HepG2 (cell line): Measurements from ENCODE around the gene NFKBIL1. TPM values are rescaled to one million over a fixed set of nuclear protein-coding genes. Genes with fewer than 3 reads are reported as not detected.

Source experiments
- FOXM1 ChIP-seq: sonication (generic); formaldehyde crosslinking; IDR thresholded peaks from 2 replicates; pipeline ENCODE4 v1.5.0; 2020; ENCODE audit warnings: missing genetic modification reagents
- GATA4 ChIP-seq: sonication (generic); IDR thresholded peaks from 2 replicates; pipeline ENCODE4 v1.6.1; 2016; ENCODE audit warnings: antibody characterized with exemption, low read depth, borderline replicate concordance
- HMG20A ChIP-seq: IDR thresholded peaks from 2 replicates; pipeline ENCODE4 v1.6.1; 2016; ENCODE audit warnings: borderline replicate concordance
- KMT2B ChIP-seq: IDR thresholded peaks from 2 replicates; pipeline ENCODE4 v1.6.1; 2016; ENCODE audit warnings: missing genetic modification reagents, missing compliant biosample characterization
- MYNN ChIP-seq: sonication (generic); formaldehyde crosslinking; IDR thresholded peaks from 2 replicates; pipeline ENCODE4 v1.4.0; 2020; ENCODE audit warnings: mild to moderate bottlenecking, low read depth, missing genetic modification reagents
- NFE2 ChIP-seq: sonication (generic); formaldehyde crosslinking; IDR thresholded peaks from 2 replicates; pipeline ENCODE4 v1.4.0; 2020; ENCODE audit warnings: missing genetic modification reagents
- NFIB ChIP-seq: sonication (generic); formaldehyde crosslinking; IDR thresholded peaks from 2 replicates; pipeline ENCODE4 v1.9.0; 2021; ENCODE audit warnings: missing genetic modification reagents, mild to moderate bottlenecking, borderline replicate concordance
- NR2C2 ChIP-seq: sonication (generic); formaldehyde crosslinking; IDR thresholded peaks from 2 replicates; pipeline ENCODE4 v1.4.0; 2020; ENCODE audit warnings: missing genetic modification reagents, mild to moderate bottlenecking, moderate library complexity, borderline replicate concordance
- SAFB2 ChIP-seq: sonication (generic); formaldehyde crosslinking; IDR thresholded peaks from 2 replicates; pipeline ENCODE4 v1.5.1; 2020; ENCODE audit warnings: missing genetic modification reagents, low read depth, mild to moderate bottlenecking, borderline replicate concordance
- STAG1 ChIP-seq: sonication (generic); formaldehyde crosslinking; IDR thresholded peaks from 2 replicates; pipeline ENCODE4 v1.4.0; 2020; ENCODE audit warnings: missing genetic modification reagents
- TCF7 ChIP-seq: sonication (generic); IDR thresholded peaks from 2 replicates; pipeline ENCODE4 v1.6.1; 2016; ENCODE audit warnings: antibody characterized with exemption, low read depth
- USF2 ChIP-seq, 2 experiments: sonication (generic) in 1 of 2; formaldehyde crosslinking in 1 of 2; IDR thresholded peaks; 2 replicates each; pipeline versions ENCODE4 v1.5.1 to v1.6.1; 2011 to 2020; ENCODE audit warnings: borderline replicate concordance in 1 of 2, low read depth in 1 of 2, low read length in 1 of 2, mild to moderate bottlenecking in 1 of 2, missing genetic modification reagents in 1 of 2, moderate library complexity in 1 of 2
- ZNF512B ChIP-seq: sonication (generic); formaldehyde crosslinking; IDR thresholded peaks from 2 replicates; pipeline ENCODE4 v1.5.1; 2020; ENCODE audit warnings: missing genetic modification reagents, mild to moderate bottlenecking, borderline replicate concordance
- ZNF589 ChIP-seq: sonication (generic); formaldehyde crosslinking; conservative IDR thresholded peaks from 2 replicates; pipeline ENCODE4 v1.8.0; 2022; ENCODE audit warnings: mild to moderate bottlenecking, moderate library complexity, missing genetic modification reagents
- ZNF724P ChIP-seq: sonication (generic); formaldehyde crosslinking; IDR thresholded peaks from 2 replicates; pipeline ENCODE4 v1.8.0; 2022; ENCODE audit warnings: missing genetic modification reagents, borderline replicate concordance
- ZNF782 ChIP-seq: sonication (generic); formaldehyde crosslinking; IDR thresholded peaks from 2 replicates; pipeline ENCODE4 v1.4.0; 2020; ENCODE audit warnings: missing genetic modification reagents, mild to moderate bottlenecking, borderline replicate concordance
- ZZZ3 ChIP-seq: sonication (generic); formaldehyde crosslinking; IDR thresholded peaks from 2 replicates; pipeline ENCODE4 v1.4.0; 2020; ENCODE audit warnings: missing genetic modification reagents, mild to moderate bottlenecking, borderline replicate concordance
- polyA plus RNA-seq, 8 experiments: library from polyadenylated mRNA; depleted of rRNA in 3 of 8; stranded (reverse) in 7 of 8; unstranded in 1 of 8; fragments of >200 nt; fragmentation: Illumina TruSeq in 4 of 8; extraction: Trizol in 4 of 8; gene quantifications; 2 replicates each; pipeline versions ENCODE4 v1.2.1 to v1.2.3, GENCODE V29; 2011 to 2016; ENCODE audit warnings: low read depth in 4 of 8, missing spikeins in 1 of 8, mixed read lengths in 1 of 8; ENCODE audit not compliant: insufficient read depth in 1 of 8
- total RNA-seq, 5 experiments: library from RNA; depleted of rRNA; stranded (reverse); fragments of >200 nt; fragmentation: Illumina TruSeq; extraction: Trizol; gene quantifications; 2 replicates each; pipeline ENCODE4 v1.2.3, GENCODE V29; 2016; ENCODE audit warnings: low read depth in 1 of 5
- TF ChIP-seq, protein P1 (sequence below): sonication (generic); formaldehyde crosslinking; IDR thresholded peaks from 2 replicates; pipeline ENCODE4 v1.5.0; 2020; ENCODE audit warnings: missing genetic modification reagents
- TF ChIP-seq, protein P2 (sequence below): sonication (generic); formaldehyde crosslinking; IDR thresholded peaks from 2 replicates; pipeline ENCODE4 v1.4.0; 2020; ENCODE audit warnings: mild to moderate bottlenecking, low read depth, missing genetic modification reagents
- TF ChIP-seq, protein P3 (sequence below): sonication (generic); formaldehyde crosslinking; IDR thresholded peaks from 2 replicates; pipeline ENCODE4 v1.8.0; 2022; ENCODE audit warnings: mild to moderate bottlenecking, missing genetic modification reagents; ENCODE audit not compliant: insufficient replicate concordance

Gene NFKBIL1
- total and polyA plus RNA-seq, 2 of the 13 experiments (the other 11 are each of a cell fraction or from before 2014, with no cell fraction given): 9.7 to 19.5 TPM

DNA sequence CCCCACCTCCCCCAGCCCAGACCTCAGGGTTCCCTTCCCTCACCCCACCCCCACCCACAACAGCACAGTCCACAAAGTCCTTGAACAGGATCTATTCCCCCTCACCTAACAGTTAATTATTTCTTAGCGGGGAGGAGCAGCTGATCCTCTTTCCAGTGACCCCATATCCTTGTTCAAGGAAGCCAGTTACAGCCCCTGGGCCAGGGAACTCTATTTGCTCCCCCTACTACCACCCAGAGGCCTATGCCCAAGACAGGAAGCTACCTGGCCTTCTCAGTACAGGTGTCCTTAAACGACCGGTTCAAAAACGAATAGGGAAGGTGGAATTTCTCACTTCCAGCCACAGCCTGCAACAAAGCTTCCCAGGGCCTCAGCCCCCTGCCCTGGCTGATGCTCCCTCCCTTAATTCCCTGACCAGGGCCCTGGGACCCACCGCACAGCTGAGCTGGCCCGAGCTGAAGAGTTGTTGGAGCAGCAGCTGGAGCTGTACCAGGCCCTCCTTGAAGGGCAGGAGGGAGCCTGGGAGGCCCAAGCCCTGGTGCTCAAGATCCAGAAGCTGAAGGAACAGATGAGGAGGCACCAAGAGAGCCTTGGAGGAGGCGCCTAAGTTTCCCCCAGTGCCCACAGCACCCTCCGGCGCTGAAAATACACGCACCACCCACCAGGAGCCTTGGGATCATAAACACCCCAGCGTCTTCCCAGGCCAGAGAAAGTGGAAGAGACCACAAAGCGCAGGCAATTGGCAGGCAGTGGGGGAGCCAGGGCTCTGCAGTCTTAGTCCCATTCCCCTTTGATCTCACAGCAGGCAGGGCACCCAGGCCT, 17.9 kb upstream of the NFKBIL1 start (continued):
- TF ChIP-seq, protein P1, sequence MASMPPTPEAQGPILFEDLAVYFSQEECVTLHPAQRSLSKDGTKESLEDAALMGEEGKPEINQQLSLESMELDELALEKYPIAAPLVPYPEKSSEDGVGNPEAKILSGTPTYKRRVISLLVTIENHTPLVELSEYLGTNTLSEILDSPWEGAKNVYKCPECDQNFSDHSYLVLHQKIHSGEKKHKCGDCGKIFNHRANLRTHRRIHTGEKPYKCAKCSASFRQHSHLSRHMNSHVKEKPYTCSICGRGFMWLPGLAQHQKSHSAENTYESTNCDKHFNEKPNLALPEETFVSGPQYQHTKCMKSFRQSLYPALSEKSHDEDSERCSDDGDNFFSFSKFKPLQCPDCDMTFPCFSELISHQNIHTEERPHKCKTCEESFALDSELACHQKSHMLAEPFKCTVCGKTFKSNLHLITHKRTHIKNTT (CRISPR knock-in tag): no peak
- TF ChIP-seq FOXM1 (no peak), NFE2 (no peak), MYNN (CRISPR knock-in tag) (no peak), USF2 (IDR thresholded peaks at IDR 0.05; ENCODE audit: low read depth, low read length) (no peak), USF2 (CRISPR knock-in tag; IDR thresholded peaks at IDR 0.05; ENCODE audit: borderline replicate concordance) (no peak), ZNF724P (CRISPR knock-in tag) (no peak), GATA4 (no peak), ZZZ3 (CRISPR knock-in tag) (no peak), HMG20A (CRISPR knock-in tag) (no peak), TCF7 (no peak), STAG1 (CRISPR knock-in tag) (no peak), KMT2B (CRISPR knock-in tag) (no peak), ZNF589 (no peak), NFIB (CRISPR knock-in tag) (no peak), NR2C2 (CRISPR knock-in tag) (no peak), SAFB2 (CRISPR knock-in tag) (no peak), ZNF782 (CRISPR knock-in tag) (0 out of 2 replicates have a peak, but pooled peaks have one; percentile 23), ZNF512B (CRISPR knock-in tag) (no peak)
- TF ChIP-seq, protein P2, sequence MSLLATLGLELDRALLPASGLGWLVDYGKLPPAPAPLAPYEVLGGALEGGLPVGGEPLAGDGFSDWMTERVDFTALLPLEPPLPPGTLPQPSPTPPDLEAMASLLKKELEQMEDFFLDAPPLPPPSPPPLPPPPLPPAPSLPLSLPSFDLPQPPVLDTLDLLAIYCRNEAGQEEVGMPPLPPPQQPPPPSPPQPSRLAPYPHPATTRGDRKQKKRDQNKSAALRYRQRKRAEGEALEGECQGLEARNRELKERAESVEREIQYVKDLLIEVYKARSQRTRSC (CRISPR knock-in tag): no peak
- TF ChIP-seq, protein P3, sequence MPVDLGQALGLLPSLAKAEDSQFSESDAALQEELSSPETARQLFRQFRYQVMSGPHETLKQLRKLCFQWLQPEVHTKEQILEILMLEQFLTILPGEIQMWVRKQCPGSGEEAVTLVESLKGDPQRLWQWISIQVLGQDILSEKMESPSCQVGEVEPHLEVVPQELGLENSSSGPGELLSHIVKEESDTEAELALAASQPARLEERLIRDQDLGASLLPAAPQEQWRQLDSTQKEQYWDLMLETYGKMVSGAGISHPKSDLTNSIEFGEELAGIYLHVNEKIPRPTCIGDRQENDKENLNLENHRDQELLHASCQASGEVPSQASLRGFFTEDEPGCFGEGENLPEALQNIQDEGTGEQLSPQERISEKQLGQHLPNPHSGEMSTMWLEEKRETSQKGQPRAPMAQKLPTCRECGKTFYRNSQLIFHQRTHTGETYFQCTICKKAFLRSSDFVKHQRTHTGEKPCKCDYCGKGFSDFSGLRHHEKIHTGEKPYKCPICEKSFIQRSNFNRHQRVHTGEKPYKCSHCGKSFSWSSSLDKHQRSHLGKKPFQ (CRISPR knock-in tag): no peak
